SK-MEL-5 (cell line): ENCODE results near the gene PPP1R12C. TPM values are rescaled to one million over a fixed set of nuclear protein-coding genes. Genes with fewer than 3 reads are reported as not detected.
A peak's percentile ranks its signal among the peaks of the same experiment; 100 is the strongest.
"Not testable (repeated sequence)": the region's sequence is repeated elsewhere in the genome, so short reads cannot be mapped to it uniquely, and the experiment has no call there.

Experiments used
- DNase-seq: peaks from one replicate; pipeline ENCODE4 v3.0.0-alpha.2; 2016; ENCODE audit warnings: low read depth, low spot score
- in situ Hi-C: cut with HindIII; loops from 2 replicates; pipeline ENCODE4 v1.10.0; 2016; ENCODE audit warnings: low sequenced_read_pairs, high pct_unique_total_duplicates, low pct_unique_long_range_greater_than_20kb
- total RNA-seq: library from RNA; depleted of rRNA; stranded (reverse); fragments of >200 nt; shearing (Covaris generic); gene quantifications from 2 replicates; pipeline ENCODE4 v1.2.3, GENCODE V29; 2014

Gene PPP1R12C
- total RNA-seq, 1 experiment from 2014 or later = 35.1 TPM

GRCh38 chr19:55116232-55116858 lies 1.1 kb downstream of the PPP1R12C start:
- in situ Hi-C loops = no loop called here
- DNase-seq = peak; percentile 31

GRCh38 chr19:55115446-55116065 lies 1.9 kb downstream of the PPP1R12C start:
- DNase-seq = no peak
- in situ Hi-C loops = no loop called here

- in situ Hi-C loops = no loop called here
Observed at GRCh38 chr19:55114566-55115145, 2.8 kb downstream of the PPP1R12C start.

GRCh38 chr19:55113570-55114039 lies 3.8 kb downstream of the PPP1R12C start:
- in situ Hi-C loops = no loop called here
- peak; percentile 18 for DNase-seq

More at GRCh38 chr19:55114566-55115145, 2.8 kb downstream of the PPP1R12C start:
- DNase-seq = no peak

- in situ Hi-C loops = no loop called here
- no peak for DNase-seq
Observed at GRCh38 chr19:55112777-55113569, 4.5 kb downstream of the PPP1R12C start.

- in situ Hi-C loops = no loop called here
- no peak for DNase-seq
Observed at GRCh38 chr19:55112246-55112776, 5.1 kb downstream of the PPP1R12C start.

- in situ Hi-C loops = no loop called here
- DNase-seq = no peak
Observed at GRCh38 chr19:55111238-55111831, 6.1 kb downstream of the PPP1R12C start.

- DNase-seq = no peak
- in situ Hi-C loops = no loop called here
Observed at GRCh38 chr19:55109527-55110291, 7.7 kb downstream of the PPP1R12C start.

GRCh38 chr19:55107252-55107651 lies 10.2 kb downstream of the PPP1R12C start:
- in situ Hi-C loops, DNase-seq: not testable (repeated sequence)

- in situ Hi-C loops = no loop called here
- no peak for DNase-seq
Observed at GRCh38 chr19:55106591-55106990, 10.8 kb downstream of the PPP1R12C start.

- in situ Hi-C loops = no loop called here
- no peak for DNase-seq
Observed at GRCh38 chr19:55105237-55105636, 12.2 kb downstream of the PPP1R12C start.

- DNase-seq = no peak
- in situ Hi-C loops = no loop called here
Observed at GRCh38 chr19:55103190-55103589, 14.2 kb downstream of the PPP1R12C start.

- in situ Hi-C loops = no loop called here
- DNase-seq = no peak
Observed at GRCh38 chr19:55101261-55101660, 16.2 kb downstream of the PPP1R12C start.

GRCh38 chr19:55099557-55100506 lies 17.6 kb downstream of the PPP1R12C start:
- no peak for DNase-seq
- in situ Hi-C loops = no loop called here

- in situ Hi-C loops = no loop called here
Observed at GRCh38 chr19:55098716-55099556, 18.5 kb downstream of the PPP1R12C start.

More at GRCh38 chr19:55098716-55099556, 18.5 kb downstream of the PPP1R12C start:
- no peak for DNase-seq
